Parathyroid adenoma (tissue), 2 donors: ENCODE data around the gene RAB42.

Experiments used
- H2AFZ ChIP-seq: fragments of 300-600 bp; sonication (generic); one replicate; pipeline ENCODE4 v1.7.0; 2017; ENCODE audit warnings: antibody characterized with exemption, mild to moderate bottlenecking
- H3K27ac ChIP-seq: fragments of 300-600 bp; sonication (generic); one replicate; pipeline ENCODE4 v1.7.0; 2017
- H3K27me3 ChIP-seq: fragments of 300-600 bp; sonication (generic); one replicate; pipeline ENCODE4 v1.7.0; 2017; ENCODE audit warnings: low read length; ENCODE audit not compliant: control insufficient read depth, insufficient read depth
- H3K36me3 ChIP-seq: fragments of 300-600 bp; sonication (generic); one replicate; pipeline ENCODE4 v1.7.0; 2017; ENCODE audit warnings: low read length; ENCODE audit not compliant: control insufficient read depth, insufficient read depth
- H3K4me1 ChIP-seq: fragments of 300-600 bp; sonication (generic); one replicate; pipeline ENCODE4 v1.7.0; 2017; ENCODE audit warnings: control low read depth
- H3K4me2 ChIP-seq: fragments of 300-600 bp; sonication (generic); one replicate; pipeline ENCODE4 v1.7.0; 2017; ENCODE audit warnings: low read length
- H3K4me3 ChIP-seq: fragments of 300-600 bp; sonication (generic); one replicate; pipeline ENCODE4 v1.7.0; 2017; ENCODE audit warnings: low read depth, low read length
- H3K79me2 ChIP-seq: fragments of 300-600 bp; sonication (generic); one replicate; pipeline ENCODE4 v1.7.0; 2017; ENCODE audit warnings: control low read depth
- H3K9ac ChIP-seq: fragments of 300-600 bp; sonication (generic); one replicate; pipeline ENCODE4 v1.7.0; 2017; ENCODE audit warnings: mild to moderate bottlenecking
- H3K9me3 ChIP-seq: fragments of 300-600 bp; sonication (generic); one replicate; pipeline ENCODE4 v1.7.0; 2017; ENCODE audit warnings: low read length; ENCODE audit not compliant: control insufficient read depth
- CTCF ChIP-seq: fragments of 300-600 bp; sonication (generic); IDR thresholded peaks from one replicate; pipeline ENCODE4 v1.7.0; 2017; ENCODE audit warnings: antibody characterized with exemption, mild to moderate bottlenecking
- donor health status: primary hyperparathyroidism.

Gene RAB42

GRCh38 chr1:28602536-28603439 is 10.7 kb downstream of the RAB42 start:
- TF ChIP-seq CTCF: peak; percentile 53
- Histone ChIP-seq H3K79me2 (no peaks in the 10 kb centered on the region), H2AFZ (no peak overlapping the region), H3K27ac (no peak overlapping the region), H3K9me3 (no peaks in the 10 kb centered on the region), H3K4me3 (no peak overlapping the region), H3K9ac (no peak overlapping the region), H3K27me3 (no peaks in the 10 kb centered on the region), H3K36me3 (no peaks in the 10 kb centered on the region), H3K4me2 (no peak overlapping the region), H3K4me1 (no peaks in the 10 kb centered on the region)

DNA sequence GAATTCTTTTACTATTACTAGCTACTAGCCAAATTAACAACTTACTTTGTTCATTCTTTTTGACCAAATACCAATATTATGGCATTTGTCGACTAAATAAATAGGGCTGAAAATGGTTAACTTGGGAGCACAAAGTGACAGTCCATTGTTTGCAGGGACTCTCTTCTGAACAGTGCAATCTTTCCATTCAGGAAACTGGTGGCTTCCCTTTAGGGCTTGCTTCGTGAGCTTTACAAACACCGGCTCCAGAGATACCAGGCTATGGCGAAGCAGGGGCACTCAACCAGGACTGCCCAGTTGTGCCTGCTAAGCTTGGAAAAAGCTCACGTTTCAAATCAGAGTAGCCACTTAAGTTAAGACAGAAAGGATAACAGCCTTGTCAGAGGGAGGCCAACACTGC is 12.3 kb downstream of the RAB42 start:
- Histone ChIP-seq H3K9ac (no peak overlapping the region), H3K36me3 (no peaks in the 10 kb centered on the region), H2AFZ (no peak overlapping the region), H3K27ac (no peak overlapping the region), H3K9me3 (no peaks in the 10 kb centered on the region), H3K4me1 (no peaks in the 10 kb centered on the region), H3K4me2 (no peak overlapping the region), H3K27me3 (no peaks in the 10 kb centered on the region), H3K79me2 (no peaks in the 10 kb centered on the region), H3K4me3 (no peak overlapping the region)
- no peak for TF ChIP-seq CTCF

- H3K27me3 ChIP-seq: no peaks in the 10 kb centered on the region
- no peak for TF ChIP-seq CTCF
- no peaks in the 10 kb centered on the region for H3K79me2 ChIP-seq
- H3K4me2 ChIP-seq: no peak overlapping the region
- H3K4me1 ChIP-seq: no peaks in the 10 kb centered on the region
- H3K4me3 ChIP-seq: no peak overlapping the region
- no peaks in the 10 kb centered on the region for H3K9me3 ChIP-seq
- H3K9ac ChIP-seq: no peak overlapping the region
- no peak overlapping the region for H2AFZ ChIP-seq
- no peaks in the 10 kb centered on the region for H3K36me3 ChIP-seq
- H3K27ac ChIP-seq: no peak overlapping the region
Measured at GRCh38 chr1:28604962-28605361, 12.9 kb downstream of the RAB42 start.

DNA sequence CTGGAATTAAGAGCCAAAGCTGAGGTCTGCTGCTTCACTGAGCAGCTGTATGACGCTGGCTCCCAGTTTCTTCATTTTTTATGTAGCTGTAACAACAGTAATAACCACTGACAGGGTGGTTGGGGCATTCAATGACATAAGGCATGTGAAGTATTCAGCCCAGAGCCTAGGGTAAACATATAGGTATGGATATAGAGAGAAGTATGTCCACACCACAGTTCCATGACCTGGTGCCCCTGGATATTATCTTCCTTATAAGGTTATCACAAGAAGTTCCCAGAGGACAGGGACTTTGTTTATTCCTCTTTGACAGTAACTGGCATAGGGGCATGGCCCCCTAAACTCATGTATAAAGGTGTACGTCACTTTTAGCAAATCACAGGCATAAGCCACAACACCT is 14.7 kb downstream of the RAB42 start:
- Histone ChIP-seq H3K9ac (no peak overlapping the region), H3K9me3 (no peaks in the 10 kb centered on the region), H3K4me3 (no peak overlapping the region), H3K4me2 (no peak overlapping the region), H3K27ac (no peak overlapping the region), H2AFZ (no peak overlapping the region), H3K79me2 (no peaks in the 10 kb centered on the region), H3K36me3 (no peaks in the 10 kb centered on the region), H3K27me3 (no peaks in the 10 kb centered on the region), H3K4me1 (no peaks in the 10 kb centered on the region)
- no peak for TF ChIP-seq CTCF

GRCh38 chr1:28613175-28613574 is 21.1 kb downstream of the RAB42 start:
- Histone ChIP-seq H3K4me2 (peak overlapping the region; percentile 27), H3K9me3 (no peaks in the 10 kb centered on the region), H3K27me3 (no peaks in the 10 kb centered on the region), H3K79me2 (no peaks in the 10 kb centered on the region), H3K36me3 (no peaks in the 10 kb centered on the region), H3K9ac (no peak overlapping the region), H3K27ac (no peak overlapping the region), H3K4me1 (no peaks in the 10 kb centered on the region), H2AFZ (no peak overlapping the region), H3K4me3 (no peak overlapping the region)
- no peak for TF ChIP-seq CTCF
